Activated CD4-positive, alpha-beta memory T cell treated with anti-CD3 and anti-CD28 coated beads for 36 hours (primary cell): ENCODE data around the gene HNF1A. TPM values are rescaled to one million over a fixed set of nuclear protein-coding genes. Genes with fewer than 3 reads are reported as not detected.
"Not testable (repeated sequence)": the region's sequence is repeated elsewhere in the genome, so short reads cannot be mapped to it uniquely, and the experiment has no call there.

Source experiments
- CTCF ChIA-PET: fragments of 350-600 bp; sonication (Branson Sonifier 250); formaldehyde crosslinking; loops from one replicate; lab custom pipeline; 2021; ENCODE audit warnings: antibody characterized with exemption, inconsistent platforms; lab: Charles Lee
- POLR2A ChIA-PET: fragments of 350-600 bp; sonication (Branson Sonifier 250); formaldehyde crosslinking; loops from one replicate; lab custom pipeline; 2021; ENCODE audit warnings: antibody characterized with exemption; lab: Charles Lee
- DNase-seq: peaks from one replicate; pipeline ENCODE4 v3.0.0-alpha.2; 2020
- H3K27ac Mint-ChIP-seq: one replicate; pipeline ENCODE4 v1.8.0; 2021; ENCODE audit warnings: mixed read lengths
- H3K27me3 Mint-ChIP-seq: one replicate; pipeline ENCODE4 v1.8.0; 2021; ENCODE audit warnings: mixed read lengths
- H3K36me3 Mint-ChIP-seq: one replicate; pipeline ENCODE4 v1.8.0; 2021; ENCODE audit warnings: mixed read lengths
- H3K4me1 Mint-ChIP-seq: one replicate; pipeline ENCODE4 v1.8.0; 2021; ENCODE audit warnings: low read depth, mixed read lengths
- H3K4me3 Mint-ChIP-seq: one replicate; pipeline ENCODE4 v1.8.0; 2021; ENCODE audit warnings: mild to moderate bottlenecking, mixed read lengths
- H3K9me3 Mint-ChIP-seq: one replicate; pipeline ENCODE4 v1.8.0; 2021; ENCODE audit warnings: mixed read lengths
- intact Hi-C: fragments of 100-400 bp; cut with micrococcal nuclease; formaldehyde crosslinking; loops from one replicate; pipeline ENCODE4 v1.15.1; 2023
- total RNA-seq, 2 experiments: library from RNA; stranded (reverse); gene quantifications; one replicate each; pipeline ENCODE4 v1.2.3, GENCODE V29; 2021

The HNF1A gene
- total RNA-seq, 2 experiments from 2014 or later, result not detected

DNA sequence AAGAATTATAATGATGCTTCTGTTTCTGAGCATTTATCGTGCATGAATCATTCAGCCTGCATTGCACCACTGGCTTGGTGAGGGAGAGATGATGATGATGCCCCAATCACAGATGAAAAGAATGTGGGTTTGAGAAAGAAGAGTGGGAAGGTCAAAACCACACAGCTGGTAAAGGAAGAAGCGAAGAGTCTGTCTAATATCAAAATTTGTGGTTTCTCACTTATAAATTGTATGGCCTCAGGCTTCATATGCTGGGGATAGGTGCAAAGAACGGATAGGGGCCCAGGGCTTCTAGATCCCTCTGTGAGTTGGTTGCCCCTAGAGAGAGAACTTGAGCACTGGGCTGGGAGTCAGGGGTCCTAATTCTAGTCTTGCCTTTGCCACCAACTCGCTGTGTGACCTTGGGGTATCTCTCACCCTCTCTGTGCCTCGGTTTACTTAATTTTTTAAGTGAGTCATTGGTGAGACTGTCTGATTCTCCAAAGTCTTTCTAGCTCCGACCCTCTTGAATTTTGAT lies 58.5 kb downstream of the HNF1A start:
- peaks cover 68% of the 10 kb centered on the region for H3K4me1 Mint-ChIP-seq
- peak; percentile 71 for DNase-seq
- no peaks in the 10 kb centered on the region for H3K9me3 Mint-ChIP-seq
- H3K4me3 Mint-ChIP-seq, result peak overlapping the region; percentile 58
- H3K27ac Mint-ChIP-seq, result peak overlapping the region; percentile 89
- peaks cover 6% of the 10 kb centered on the region for H3K36me3 Mint-ChIP-seq
- CTCF ChIA-PET, result interaction anchor here (1.0 to 2.7 kb wide), 3 partner anchors 11 to 31 kb away, joined by 4 to 15 read pairs (median 5); no protein-coding TSS in a partner anchor
- H3K27me3 Mint-ChIP-seq, result no peaks in the 10 kb centered on the region
- intact Hi-C loops, result loop anchor here (1.0 to 5.0 kb wide), 3 partner anchors 255 to 362 kb away; no protein-coding TSS in a partner anchor
- POLR2A ChIA-PET, result interaction anchor here (0.7 to 0.9 kb wide), 2 partner anchors 9 to 178 kb away, joined by 3 read pairs; no protein-coding TSS in a partner anchor

DNA sequence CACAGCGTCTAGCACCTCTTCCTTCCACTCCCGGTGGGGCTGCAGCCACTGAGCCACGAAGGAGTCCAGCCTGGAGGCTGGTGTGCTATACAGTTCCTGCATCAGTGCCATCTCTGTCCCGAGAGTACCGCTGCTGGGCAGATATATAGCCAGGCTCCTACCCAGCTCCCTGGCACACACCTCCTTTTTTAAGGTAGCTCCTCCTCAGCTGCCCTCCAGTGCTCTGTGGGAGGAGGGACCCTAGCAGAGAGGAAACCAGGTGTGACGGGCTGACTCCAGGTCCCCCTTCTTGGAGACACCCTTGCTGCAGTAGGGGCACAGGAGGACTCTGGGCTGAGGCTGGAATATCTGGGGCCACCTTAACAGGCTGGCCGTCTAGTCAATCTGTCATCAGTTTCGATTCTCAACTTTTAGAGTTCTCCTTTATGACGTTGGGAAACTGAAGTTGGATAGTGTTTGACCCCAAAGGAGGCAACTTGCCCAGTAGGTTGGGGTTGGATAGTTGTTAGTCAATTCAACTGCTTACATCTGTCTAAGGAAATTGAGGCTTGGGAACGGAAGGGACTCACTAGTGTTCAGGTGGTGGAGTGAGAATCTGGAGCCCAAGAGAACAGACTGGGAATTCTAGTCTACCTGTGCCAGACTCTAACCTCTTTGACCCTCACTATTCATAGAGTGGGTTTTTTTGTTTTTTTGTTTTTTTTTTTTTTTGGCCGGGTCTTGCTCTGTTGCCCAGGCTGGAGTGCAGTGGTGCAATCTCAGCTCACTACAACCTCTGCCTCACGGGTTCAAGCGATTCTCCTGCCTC lies 60.7 kb downstream of the HNF1A start, which contains the start of gene OASL:
Gene OASL, minus strand, starts transcription at position 386 of the 808 bp plus-strand sequence. Its CDS starts 275 bp downstream, at position 111.
- ChIA-PET POLR2A (interaction anchor here (0.5 to 1.4 kb wide), 3 partner anchors 21 to 176 kb away, joined by 4 to 5 read pairs (median 4); no protein-coding TSS in a partner anchor), CTCF (interaction anchor here (0.6 to 2.7 kb wide), 3 partner anchors 21 to 383 kb away, joined by 3 to 15 read pairs (median 3); no protein-coding TSS in a partner anchor)
- Mint-ChIP-seq H3K4me1 (peaks cover 50% of the 10 kb centered on the region), H3K9me3 (no peaks in the 10 kb centered on the region), H3K27ac (peak within 1 kb of the TSS; percentile 84), H3K36me3 (peaks cover 3% of the 10 kb centered on the region), H3K4me3 (peak within 1 kb of the TSS; percentile 85), H3K27me3 (peaks cover 9% of the 10 kb centered on the region)
- peak; percentile 75 for DNase-seq
- intact Hi-C loops, result loop anchor here (1.0 to 5.0 kb wide), 5 partner anchors 21 to 257 kb away; partner anchors contain the start of gene C12orf43

DNA sequence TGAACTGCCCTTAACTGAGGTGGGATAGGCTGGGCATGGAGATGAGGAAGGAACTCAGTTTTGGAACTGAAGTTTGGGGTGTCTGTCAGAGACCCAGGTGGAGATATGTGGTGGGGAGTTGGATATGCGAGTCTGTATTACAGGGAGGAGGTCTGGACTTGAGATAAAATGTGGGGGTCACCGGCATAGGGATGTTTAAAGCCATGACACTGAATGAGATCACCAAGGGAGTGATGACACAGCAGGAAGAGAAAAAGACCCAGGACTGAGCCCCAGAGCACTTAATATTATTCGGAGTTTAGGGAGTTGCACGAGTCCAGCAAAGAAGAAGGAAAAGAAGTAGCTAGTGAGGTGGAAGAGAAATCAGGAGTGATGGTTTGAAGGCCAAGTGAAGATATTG lies 64.7 kb downstream of the HNF1A start:
- Mint-ChIP-seq H3K27me3 (peaks cover 13% of the 10 kb centered on the region), H3K27ac (no peak overlapping the region), H3K4me1 (peaks cover 21% of the 10 kb centered on the region), H3K9me3 (no peaks in the 10 kb centered on the region), H3K4me3 (no peak overlapping the region), H3K36me3 (no peaks in the 10 kb centered on the region)
- intact Hi-C loops, result no loop called here
- CTCF ChIA-PET, result no interaction called here
- DNase-seq, result no peak
- POLR2A ChIA-PET, result no interaction called here

DNA sequence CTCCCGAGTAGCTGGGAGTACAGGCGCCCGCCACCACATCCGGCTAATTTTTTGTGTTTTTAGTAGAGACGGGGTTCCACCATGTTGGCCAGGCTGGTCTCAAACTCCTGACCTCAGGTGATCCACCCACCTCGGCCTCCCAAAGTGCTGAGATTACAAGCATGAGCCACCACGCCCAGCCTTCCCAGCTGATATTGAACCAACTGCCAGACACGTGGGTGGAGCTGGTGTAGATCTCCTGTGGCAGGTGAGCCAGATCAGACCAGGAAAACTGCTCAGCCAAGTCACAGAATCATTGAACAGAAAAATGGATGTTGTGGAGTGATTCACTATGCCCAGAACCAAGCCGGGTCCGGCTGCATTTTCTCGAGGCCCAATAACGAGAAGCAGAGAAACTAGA lies 69.1 kb downstream of the HNF1A start:
- H3K27me3 Mint-ChIP-seq, result peaks cover 11% of the 10 kb centered on the region
- intact Hi-C loops, CTCF ChIA-PET, H3K4me1 Mint-ChIP-seq, H3K36me3 Mint-ChIP-seq, POLR2A ChIA-PET, H3K27ac Mint-ChIP-seq, DNase-seq, H3K4me3 Mint-ChIP-seq, H3K9me3 Mint-ChIP-seq: not testable (repeated sequence)

DNA sequence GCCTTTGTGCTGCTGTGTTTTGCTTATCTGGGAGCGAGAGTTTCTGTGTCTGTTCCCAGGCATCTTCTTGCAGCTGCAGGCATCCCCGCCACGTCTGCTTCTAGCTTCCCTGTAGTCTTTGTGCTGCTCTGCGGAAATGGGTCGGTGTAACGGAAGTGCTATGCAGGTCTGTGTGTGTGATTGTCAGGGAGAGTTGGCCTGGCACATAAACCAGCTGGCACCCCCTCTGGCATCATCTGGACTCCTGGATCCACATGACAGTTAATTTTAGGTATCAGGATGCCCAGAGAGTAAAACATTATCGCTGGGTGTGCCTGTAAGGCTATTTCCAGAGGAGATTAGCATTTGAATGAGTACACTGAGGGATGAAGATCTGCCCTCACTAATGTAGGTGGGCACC lies 70.1 kb downstream of the HNF1A start:
- H3K9me3 Mint-ChIP-seq, result no peaks in the 10 kb centered on the region
- intact Hi-C loops, result no loop called here
- CTCF ChIA-PET, result interaction anchor here (2.0 kb wide), 1 partner anchor 12 kb away, joined by 10 read pairs; no protein-coding TSS in a partner anchor
- DNase-seq, result no peak
- POLR2A ChIA-PET, result interaction anchor here (1.3 kb wide), 1 partner anchor 12 kb away, joined by 3 read pairs; no protein-coding TSS in a partner anchor
- peak overlapping the region; percentile 20 for H3K27ac Mint-ChIP-seq
- H3K27me3 Mint-ChIP-seq, result peaks cover 7% of the 10 kb centered on the region
- peaks cover 4% of the 10 kb centered on the region for H3K4me1 Mint-ChIP-seq
- peak overlapping the region; percentile 59 for H3K4me3 Mint-ChIP-seq
- H3K36me3 Mint-ChIP-seq, result no peaks in the 10 kb centered on the region

DNA sequence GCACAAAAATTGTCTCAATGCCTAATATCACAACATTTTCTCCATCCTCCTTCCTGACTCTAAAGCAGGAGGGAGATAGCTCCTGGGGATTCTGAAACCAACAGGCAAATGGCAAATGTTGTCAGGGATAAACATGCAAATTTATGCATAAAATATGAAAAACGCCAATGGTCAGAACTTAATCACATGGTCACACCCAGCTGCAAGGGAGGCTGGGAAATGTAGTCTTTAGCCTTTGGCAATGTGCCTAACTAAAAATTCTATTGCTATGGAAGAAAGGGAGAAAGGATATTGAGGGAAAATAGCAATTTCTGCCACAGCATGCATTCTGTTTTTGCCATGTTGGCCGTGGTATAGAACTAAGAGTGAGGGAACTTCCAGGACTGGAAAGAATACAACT lies 72.4 kb downstream of the HNF1A start:
- ChIA-PET CTCF (interaction anchor here (0.5 to 2.6 kb wide), 3 partner anchors 9 to 110 kb away, joined by 4 to 12 read pairs (median 5); no protein-coding TSS in a partner anchor), POLR2A (no interaction called here)
- no peak for DNase-seq
- H3K36me3 Mint-ChIP-seq, result no peaks in the 10 kb centered on the region
- intact Hi-C loops, result no loop called here
- no peak overlapping the region for H3K4me3 Mint-ChIP-seq
- no peak overlapping the region for H3K27ac Mint-ChIP-seq
- H3K27me3 Mint-ChIP-seq, result peaks cover 2% of the 10 kb centered on the region
- H3K4me1 Mint-ChIP-seq, result peaks cover 2% of the 10 kb centered on the region
- no peaks in the 10 kb centered on the region for H3K9me3 Mint-ChIP-seq

Other genes with a start within 250 kb of the HNF1A start
- gene SPPL3, start 74.2 kb upstream of the HNF1A start, total RNA-seq, result 10 to 100 TPM; 24.3 to 26.7 TPM
- gene C12orf43, start 37.9 kb downstream of the HNF1A start, total RNA-seq, result 10 to 100 TPM; 19.4 to 19.6 TPM
- 10 to 100 TPM; 21.9 to 26.5 TPM for gene OASL, start 60.7 kb downstream of the HNF1A start, total RNA-seq
- 10 to 100 TPM; 11.3 to 12.2 TPM for gene P2RX7, start 154.3 kb downstream of the HNF1A start, total RNA-seq
- 10 to 100 TPM; 53.4 to 57.5 TPM for gene P2RX4, start 231.6 kb downstream of the HNF1A start, total RNA-seq